HG03095 (cell line): ENCODE results near the gene SCN8A.
"Not testable (repeated sequence)": the region's sequence is repeated elsewhere in the genome, so short reads cannot be mapped to it uniquely, and the experiment has no call there.

Source experiments
- ATAC-seq: cut with Tn5 transposase; IDR thresholded peaks from one replicate; pipeline ENCODE4 v1.9.1; 2021; ENCODE audit warnings: moderate library complexity; ENCODE audit not compliant: unreplicated experiment

Gene SCN8A

GRCh38 chr12:51827925-51828818 lies 237.1 kb downstream of the SCN8A start:
- no peak for ATAC-seq

- ATAC-seq = no peak
These were observed 238.0 kb downstream of the SCN8A start for GRCh38 chr12:51829011-51829481.

GRCh38 chr12:51829641-51830040 lies 238.6 kb downstream of the SCN8A start:
- ATAC-seq = no peak

- ATAC-seq = not testable (repeated sequence)
These were observed 240.8 kb downstream of the SCN8A start for GRCh38 chr12:51831817-51832216.

GRCh38 chr12:51832354-51833107 lies 241.5 kb downstream of the SCN8A start:
- no peak for ATAC-seq

- ATAC-seq = no peak
These were observed 242.6 kb downstream of the SCN8A start for GRCh38 chr12:51833448-51834227.

- no peak for ATAC-seq
These were observed 243.4 kb downstream of the SCN8A start for GRCh38 chr12:51834411-51834810.

- no peak for ATAC-seq
These were observed 245.2 kb downstream of the SCN8A start for GRCh38 chr12:51836041-51836826.

GRCh38 chr12:51836827-51837173 lies 245.8 kb downstream of the SCN8A start:
- ATAC-seq = no peak

- no peak for ATAC-seq
These were observed 246.3 kb downstream of the SCN8A start for GRCh38 chr12:51837286-51837685.

GRCh38 chr12:51838036-51838435 lies 247.0 kb downstream of the SCN8A start:
- ATAC-seq = no peak

- ATAC-seq = no peak
These were observed 247.7 kb downstream of the SCN8A start for GRCh38 chr12:51838762-51839161.

- ATAC-seq = no peak
These were observed 248.4 kb downstream of the SCN8A start for GRCh38 chr12:51839310-51839947.

- ATAC-seq = no peak
These were observed 249.9 kb downstream of the SCN8A start for GRCh38 chr12:51840966-51841365.

GRCh38 chr12:51841727-51842126 lies 250.7 kb downstream of the SCN8A start:
- no peak for ATAC-seq

GRCh38 chr12:51844854-51845253 lies 253.8 kb downstream of the SCN8A start:
- no peak for ATAC-seq

- ATAC-seq = no peak
These were observed 254.4 kb downstream of the SCN8A start for GRCh38 chr12:51845482-51845881.

GRCh38 chr12:51846271-51846691 lies 255.2 kb downstream of the SCN8A start:
- ATAC-seq = no peak

- ATAC-seq = no peak
These were observed 256.0 kb downstream of the SCN8A start for GRCh38 chr12:51846911-51847642.
